K562 (cell line): ENCODE results near the gene IGSF8. TPM values are rescaled to one million over a fixed set of nuclear protein-coding genes. Genes with fewer than 3 reads are reported as not detected.

Experiments used
- ETS2 ChIP-seq: IDR thresholded peaks from 2 replicates; pipeline ENCODE4 v1.6.1; 2016; ENCODE audit warnings: borderline replicate concordance, missing genetic modification characterization, mild to moderate bottlenecking, moderate library complexity, missing compliant biosample characterization; ENCODE audit not compliant: poor library complexity, severe bottlenecking
- GTF2F1 ChIP-seq: IDR thresholded peaks from 2 replicates; pipeline ENCODE4 v1.6.1; 2011; ENCODE audit warnings: low read depth, low read length, improper control_type of control experiment
- NONO ChIP-seq, 2 experiments: fragments of 200-400 bp in 1 of 2; fragments of 450-650 bp in 1 of 2; formaldehyde crosslinking in 1 of 2; IDR thresholded peaks; 2 replicates each; pipeline ENCODE4 v1.6.1; 2017; ENCODE audit warnings: low read depth in 2 of 2, mild to moderate bottlenecking in 2 of 2, moderate library complexity in 2 of 2, low read length in 1 of 2
- POU5F1 ChIP-seq: fragments of 150-350 bp; IDR thresholded peaks from 2 replicates; pipeline ENCODE4 v1.6.1; 2014; ENCODE audit warnings: borderline replicate concordance, low read length, low read depth, mild to moderate bottlenecking; ENCODE audit not compliant: partially characterized antibody
- SRF ChIP-seq, 2 experiments: fragments of 250-450, 450-650 bp in 1 of 2; sonication (Bioruptor Pico) in 1 of 2; sonication (generic) in 1 of 2; formaldehyde crosslinking; IDR thresholded peaks; 2 replicates each; pipeline versions ENCODE4 v1.5.0 to v1.5.1; 2020 to 2022; ENCODE audit warnings: mild to moderate bottlenecking in 1 of 2, missing genetic modification reagents in 1 of 2
- ZFP30 ChIP-seq: fragments of 250-450 bp; sonication (Bioruptor Pico); IDR thresholded peaks from 2 replicates; pipeline ENCODE4 v1.8.0; 2022; ENCODE audit warnings: moderate library complexity, mild to moderate bottlenecking, inconsistent platforms, borderline replicate concordance
- polyA plus RNA-seq, 8 experiments: library from polyadenylated mRNA; depleted of rRNA in 4 of 8; stranded (reverse) in 5 of 8; unstranded in 3 of 8; fragments of >200 nt; fragmentation: Nextera tagmentation in 2 of 8; fragmentation: Illumina TruSeq in 1 of 8; extraction: Ambion mirVana in 2 of 8; extraction: Trizol in 1 of 8; gene quantifications; 2 replicates each; pipeline versions ENCODE4 v1.2.1 to v1.2.3, GENCODE V29; 2011 to 2014; ENCODE audit warnings: inconsistent platforms in 1 of 8, missing spikeins in 1 of 8
- total RNA-seq, 7 experiments: library from RNA; depleted of rRNA in 6 of 7; stranded (reverse); fragments of >200 nt in 6 of 7; fragmentation: Illumina TruSeq in 2 of 7; extraction: Trizol in 2 of 7; gene quantifications; 2 replicates each; pipeline versions ENCODE4 v1.2.1 to v1.2.3, GENCODE V29; 2011 to 2021; ENCODE audit warnings: low replicate concordance in 1 of 7
- TF ChIP-seq, protein P1 (sequence below): IDR thresholded peaks from 2 replicates; pipeline ENCODE4 v1.6.1; 2012; ENCODE audit warnings: low read depth, low read length, improper control_type of control experiment, borderline replicate concordance
- TF ChIP-seq, protein P2 (sequence below), 2 experiments: fragments of 450-650 bp in 1 of 2; sonication (generic) in 1 of 2; formaldehyde crosslinking; conservative IDR thresholded peaks; 2 replicates each; pipeline versions ENCODE4 v1.4.0 to v1.8.1; 2020 to 2022; ENCODE audit warnings: mild to moderate bottlenecking in 1 of 2, missing genetic modification reagents in 1 of 2
- TF ChIP-seq, protein P3 (sequence below), 2 experiments: fragments of 450-650 bp; formaldehyde crosslinking in 1 of 2; IDR thresholded peaks; 2 replicates each; pipeline versions ENCODE4 v1.4.0 to v1.6.1; 2014 to 2020; ENCODE audit warnings: mild to moderate bottlenecking in 2 of 2, borderline replicate concordance in 1 of 2, low read depth in 1 of 2

IGSF8 gene
- total and polyA plus RNA-seq, 9 of the 15 experiments (the other 6 are each of a cell fraction or from before 2014, with no cell fraction given), result 0.32 to 11.7 (median 3.2) TPM

DNA sequence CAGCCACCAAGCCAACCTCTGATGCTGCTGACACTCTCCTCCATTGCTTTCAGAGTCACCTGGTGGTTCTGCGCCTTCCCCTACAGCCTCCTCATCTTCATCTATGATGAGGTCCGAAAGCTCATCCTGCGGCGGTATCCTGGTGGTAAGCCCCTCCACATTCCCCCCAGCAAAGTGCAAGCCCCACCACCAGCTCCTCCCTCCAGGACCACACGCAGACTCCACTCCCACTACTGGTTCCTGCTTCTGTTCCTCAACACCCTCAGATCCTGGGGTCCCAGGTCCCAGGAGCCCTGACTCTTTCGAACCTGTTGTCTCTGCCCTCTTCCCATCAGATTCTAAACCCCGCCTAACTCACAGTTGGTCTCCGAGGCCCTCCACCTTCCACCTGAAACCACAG lies 41.4 kb upstream of the IGSF8 start (continued):
- TF ChIP-seq, protein P1, sequence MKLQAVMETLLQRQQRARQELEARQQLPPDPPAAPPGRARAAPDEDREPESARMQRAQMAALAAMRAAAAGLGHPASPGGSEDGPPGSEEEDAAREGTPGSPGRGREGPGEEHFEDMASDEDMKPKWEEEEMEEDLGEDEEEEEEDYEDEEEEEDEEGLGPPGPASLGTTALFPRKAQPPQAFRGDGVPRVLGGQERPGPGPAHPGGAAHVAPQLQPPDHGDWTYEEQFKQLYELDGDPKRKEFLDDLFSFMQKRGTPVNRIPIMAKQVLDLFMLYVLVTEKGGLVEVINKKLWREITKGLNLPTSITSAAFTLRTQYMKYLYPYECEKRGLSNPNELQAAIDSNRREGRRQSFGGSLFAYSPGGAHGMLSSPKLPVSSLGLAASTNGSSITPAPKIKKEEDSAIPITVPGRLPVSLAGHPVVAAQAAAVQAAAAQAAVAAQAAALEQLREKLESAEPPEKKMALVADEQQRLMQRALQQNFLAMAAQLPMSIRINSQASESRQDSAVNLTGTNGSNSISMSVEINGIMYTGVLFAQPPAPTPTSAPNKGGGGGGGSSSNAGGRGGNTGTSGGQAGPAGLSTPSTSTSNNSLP, result no peak
- TF ChIP-seq NONO (IDR thresholded peaks at IDR 0.05; ENCODE audit: low read depth in 2 of 2, low read length in 1 of 2) (no peak), ETS2 (tag) (no peak), GTF2F1 (no peak), ZFP30 (no peak), SRF (CRISPR knock-in tag; IDR thresholded peaks at IDR 0.05) (no peak), POU5F1 (no peak)
- TF ChIP-seq, protein P2, sequence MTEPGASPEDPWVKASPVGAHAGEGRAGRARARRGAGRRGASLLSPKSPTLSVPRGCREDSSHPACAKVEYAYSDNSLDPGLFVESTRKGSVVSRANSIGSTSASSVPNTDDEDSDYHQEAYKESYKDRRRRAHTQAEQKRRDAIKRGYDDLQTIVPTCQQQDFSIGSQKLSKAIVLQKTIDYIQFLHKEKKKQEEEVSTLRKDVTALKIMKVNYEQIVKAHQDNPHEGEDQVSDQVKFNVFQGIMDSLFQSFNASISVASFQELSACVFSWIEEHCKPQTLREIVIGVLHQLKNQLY (CRISPR knock-in tag; conservative IDR thresholded peaks at IDR 0.05), result no peak
- TF ChIP-seq, protein P3, sequence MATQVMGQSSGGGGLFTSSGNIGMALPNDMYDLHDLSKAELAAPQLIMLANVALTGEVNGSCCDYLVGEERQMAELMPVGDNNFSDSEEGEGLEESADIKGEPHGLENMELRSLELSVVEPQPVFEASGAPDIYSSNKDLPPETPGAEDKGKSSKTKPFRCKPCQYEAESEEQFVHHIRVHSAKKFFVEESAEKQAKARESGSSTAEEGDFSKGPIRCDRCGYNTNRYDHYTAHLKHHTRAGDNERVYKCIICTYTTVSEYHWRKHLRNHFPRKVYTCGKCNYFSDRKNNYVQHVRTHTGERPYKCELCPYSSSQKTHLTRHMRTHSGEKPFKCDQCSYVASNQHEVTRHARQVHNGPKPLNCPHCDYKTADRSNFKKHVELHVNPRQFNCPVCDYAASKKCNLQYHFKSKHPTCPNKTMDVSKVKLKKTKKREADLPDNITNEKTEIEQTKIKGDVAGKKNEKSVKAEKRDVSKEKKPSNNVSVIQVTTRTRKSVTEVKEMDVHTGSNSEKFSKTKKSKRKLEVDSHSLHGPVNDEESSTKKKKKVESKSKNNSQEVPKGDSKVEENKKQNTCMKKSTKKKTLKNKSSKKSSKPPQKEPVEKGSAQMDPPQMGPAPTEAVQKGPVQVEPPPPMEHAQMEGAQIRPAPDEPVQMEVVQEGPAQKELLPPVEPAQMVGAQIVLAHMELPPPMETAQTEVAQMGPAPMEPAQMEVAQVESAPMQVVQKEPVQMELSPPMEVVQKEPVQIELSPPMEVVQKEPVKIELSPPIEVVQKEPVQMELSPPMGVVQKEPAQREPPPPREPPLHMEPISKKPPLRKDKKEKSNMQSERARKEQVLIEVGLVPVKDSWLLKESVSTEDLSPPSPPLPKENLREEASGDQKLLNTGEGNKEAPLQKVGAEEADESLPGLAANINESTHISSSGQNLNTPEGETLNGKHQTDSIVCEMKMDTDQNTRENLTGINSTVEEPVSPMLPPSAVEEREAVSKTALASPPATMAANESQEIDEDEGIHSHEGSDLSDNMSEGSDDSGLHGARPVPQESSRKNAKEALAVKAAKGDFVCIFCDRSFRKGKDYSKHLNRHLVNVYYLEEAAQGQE (IDR thresholded peaks at IDR 0.05; ENCODE audit: borderline replicate concordance), result no peak
- TF ChIP-seq, protein P3 (CRISPR knock-in tag; IDR thresholded peaks at IDR 0.05; ENCODE audit: low read depth), result no peak
